Lower leg skin (tissue), 3 donors: Measurements from ENCODE around the gene CHCHD4.

Source experiments
- CTCF ChIP-seq, 3 donors: fragments of 450-650 bp; IDR thresholded peaks; one replicate each; pipeline ENCODE4 v1.5.1; 2016; ENCODE audit warnings: antibody characterized with exemption in 3 of 3, mild to moderate bottlenecking in 3 of 3, moderate library complexity in 2 of 3
- POLR2A ChIP-seq, 2 donors: fragments of 450-650 bp; IDR thresholded peaks; one replicate each; pipeline ENCODE4 v1.6.1; 2016 to 2017; ENCODE audit warnings: antibody characterized with exemption in 2 of 2, mild to moderate bottlenecking in 1 of 2, moderate library complexity in 1 of 2

GRCh38 chr3:14170531-14171159 lies 46.0 kb upstream of the CHCHD4 start:
- no peak for TF ChIP-seq CTCF (IDR thresholded peaks at IDR 0.05)
- TF ChIP-seq POLR2A (IDR thresholded peaks at IDR 0.05): no peak
